Stimulated activated memory B cell treated with anti-CD40 and anti-IgM and Interleukin-4, amounts not matched to agents 10 μg/mL and 1 μg/mL and 100 μg/mL, for 72 hours (primary cell): ENCODE results near the gene KCP.

Experiments
- ATAC-seq: fragments of 150-1000 bp; cut with Tn5 transposase; 2 replicates; pipeline ENCODE4 v1.10.0; 2021
- H3K27ac Mint-ChIP-seq: one replicate; pipeline ENCODE4 v1.8.0; 2022; ENCODE audit warnings: mild to moderate bottlenecking, mixed read lengths
- H3K27me3 Mint-ChIP-seq: one replicate; pipeline ENCODE4 v1.8.0; 2022; ENCODE audit warnings: mixed read lengths
- H3K36me3 Mint-ChIP-seq: one replicate; pipeline ENCODE4 v1.8.0; 2022; ENCODE audit warnings: mixed read lengths
- H3K4me1 Mint-ChIP-seq: one replicate; pipeline ENCODE4 v1.8.0; 2022; ENCODE audit warnings: mixed read lengths
- H3K4me3 Mint-ChIP-seq: one replicate; pipeline ENCODE4 v1.8.0; 2022; ENCODE audit warnings: mild to moderate bottlenecking, moderate library complexity, mixed read lengths
- H3K9me3 Mint-ChIP-seq: one replicate; pipeline ENCODE4 v1.8.0; 2022; ENCODE audit warnings: mixed read lengths

KCP gene

GRCh38 chr7:128844777-128845311 is 65.7 kb downstream of the KCP start:
- no peaks in the 10 kb centered on the region for H3K36me3 Mint-ChIP-seq
- H3K27ac Mint-ChIP-seq, result no peak overlapping the region
- H3K4me3 Mint-ChIP-seq, result no peak overlapping the region
- no peak for ATAC-seq
- no peaks in the 10 kb centered on the region for H3K9me3 Mint-ChIP-seq
- H3K4me1 Mint-ChIP-seq, result peaks cover 23% of the 10 kb centered on the region
- peaks cover 13% of the 10 kb centered on the region for H3K27me3 Mint-ChIP-seq

GRCh38 chr7:128843938-128844621 is 66.4 kb downstream of the KCP start:
- Mint-ChIP-seq H3K4me3 (no peak overlapping the region), H3K9me3 (no peaks in the 10 kb centered on the region), H3K27me3 (peaks cover 10% of the 10 kb centered on the region), H3K4me1 (peaks cover 26% of the 10 kb centered on the region), H3K36me3 (no peaks in the 10 kb centered on the region), H3K27ac (no peak overlapping the region)
- no peak for ATAC-seq

GRCh38 chr7:128842674-128843641 is 67.6 kb downstream of the KCP start:
- no peaks in the 10 kb centered on the region for H3K9me3 Mint-ChIP-seq
- no peak for ATAC-seq

GRCh38 chr7:128841921-128842673 is 68.4 kb downstream of the KCP start:
- no peak for ATAC-seq
- peaks cover 26% of the 10 kb centered on the region for H3K4me1 Mint-ChIP-seq
- no peak overlapping the region for H3K4me3 Mint-ChIP-seq
- H3K27me3 Mint-ChIP-seq, result peaks cover 10% of the 10 kb centered on the region
- H3K27ac Mint-ChIP-seq, result no peak overlapping the region
- H3K36me3 Mint-ChIP-seq, result no peaks in the 10 kb centered on the region
- no peaks in the 10 kb centered on the region for H3K9me3 Mint-ChIP-seq

More at GRCh38 chr7:128842674-128843641, 67.6 kb downstream of the KCP start:
- no peak overlapping the region for H3K4me3 Mint-ChIP-seq
- no peaks in the 10 kb centered on the region for H3K36me3 Mint-ChIP-seq
- H3K27me3 Mint-ChIP-seq, result peaks cover 10% of the 10 kb centered on the region
- H3K4me1 Mint-ChIP-seq, result peaks cover 26% of the 10 kb centered on the region
- H3K27ac Mint-ChIP-seq, result no peak overlapping the region

GRCh38 chr7:128841171-128841690 is 69.3 kb downstream of the KCP start:
- H3K27me3 Mint-ChIP-seq, result peaks cover 18% of the 10 kb centered on the region
- H3K4me3 Mint-ChIP-seq, result no peak overlapping the region
- H3K4me1 Mint-ChIP-seq, result peaks cover 26% of the 10 kb centered on the region
- H3K9me3 Mint-ChIP-seq, result no peaks in the 10 kb centered on the region
- no peaks in the 10 kb centered on the region for H3K36me3 Mint-ChIP-seq
- no peak overlapping the region for H3K27ac Mint-ChIP-seq
- ATAC-seq, result peak; percentile 65

- Mint-ChIP-seq H3K9me3 (no peaks in the 10 kb centered on the region), H3K36me3 (no peaks in the 10 kb centered on the region), H3K4me1 (peaks cover 26% of the 10 kb centered on the region), H3K27ac (no peak overlapping the region), H3K27me3 (peaks cover 20% of the 10 kb centered on the region), H3K4me3 (no peak overlapping the region)
- no peak for ATAC-seq
Measured at GRCh38 chr7:128840326-128841170, 70.0 kb downstream of the KCP start.

GRCh38 chr7:128839751-128840177 is 70.7 kb downstream of the KCP start:
- Mint-ChIP-seq H3K27me3 (peaks cover 20% of the 10 kb centered on the region), H3K36me3 (no peaks in the 10 kb centered on the region), H3K4me3 (no peak overlapping the region), H3K9me3 (no peaks in the 10 kb centered on the region), H3K27ac (no peak overlapping the region), H3K4me1 (peaks cover 26% of the 10 kb centered on the region)
- no peak for ATAC-seq

- Mint-ChIP-seq H3K27me3 (peaks cover 24% of the 10 kb centered on the region), H3K27ac (no peak overlapping the region), H3K36me3 (no peaks in the 10 kb centered on the region), H3K4me1 (peaks cover 26% of the 10 kb centered on the region), H3K9me3 (no peaks in the 10 kb centered on the region), H3K4me3 (no peak overlapping the region)
- ATAC-seq, result no peak
Measured at GRCh38 chr7:128838981-128839731, 71.4 kb downstream of the KCP start.

GRCh38 chr7:128838109-128838779 is 72.3 kb downstream of the KCP start:
- Mint-ChIP-seq H3K9me3 (no peaks in the 10 kb centered on the region), H3K27me3 (peaks cover 29% of the 10 kb centered on the region), H3K27ac (no peak overlapping the region), H3K36me3 (no peaks in the 10 kb centered on the region), H3K4me1 (peaks cover 26% of the 10 kb centered on the region), H3K4me3 (no peak overlapping the region)
- no peak for ATAC-seq

GRCh38 chr7:128837521-128837921 is 73.0 kb downstream of the KCP start:
- H3K4me1 Mint-ChIP-seq, result peaks cover 27% of the 10 kb centered on the region
- H3K4me3 Mint-ChIP-seq, result no peak overlapping the region
- H3K27ac Mint-ChIP-seq, result no peak overlapping the region
- peaks cover 36% of the 10 kb centered on the region for H3K27me3 Mint-ChIP-seq
- H3K9me3 Mint-ChIP-seq, result no peaks in the 10 kb centered on the region
- no peak for ATAC-seq
- H3K36me3 Mint-ChIP-seq, result no peaks in the 10 kb centered on the region

GRCh38 chr7:128836729-128837348 is 73.7 kb downstream of the KCP start:
- no peak for ATAC-seq
- H3K27ac Mint-ChIP-seq, result no peak overlapping the region
- peaks cover 43% of the 10 kb centered on the region for H3K27me3 Mint-ChIP-seq
- H3K4me1 Mint-ChIP-seq, result peaks cover 29% of the 10 kb centered on the region
- H3K9me3 Mint-ChIP-seq, result no peaks in the 10 kb centered on the region
- H3K36me3 Mint-ChIP-seq, result no peaks in the 10 kb centered on the region
- no peak overlapping the region for H3K4me3 Mint-ChIP-seq

GRCh38 chr7:128835790-128836641 is 74.5 kb downstream of the KCP start:
- Mint-ChIP-seq H3K9me3 (no peaks in the 10 kb centered on the region), H3K4me3 (no peak overlapping the region), H3K4me1 (peaks cover 29% of the 10 kb centered on the region), H3K27me3 (peaks cover 51% of the 10 kb centered on the region), H3K36me3 (no peaks in the 10 kb centered on the region), H3K27ac (no peak overlapping the region)
- no peak for ATAC-seq
